Medulla oblongata (tissue), 1 donor: ENCODE results near the gene NIPSNAP3A.

Source experiments
- DNase-seq: peaks from one replicate; pipeline ENCODE4 v3.0.0-alpha.2; 2015; ENCODE audit errors: extremely low spot score

Gene NIPSNAP3A

DNA sequence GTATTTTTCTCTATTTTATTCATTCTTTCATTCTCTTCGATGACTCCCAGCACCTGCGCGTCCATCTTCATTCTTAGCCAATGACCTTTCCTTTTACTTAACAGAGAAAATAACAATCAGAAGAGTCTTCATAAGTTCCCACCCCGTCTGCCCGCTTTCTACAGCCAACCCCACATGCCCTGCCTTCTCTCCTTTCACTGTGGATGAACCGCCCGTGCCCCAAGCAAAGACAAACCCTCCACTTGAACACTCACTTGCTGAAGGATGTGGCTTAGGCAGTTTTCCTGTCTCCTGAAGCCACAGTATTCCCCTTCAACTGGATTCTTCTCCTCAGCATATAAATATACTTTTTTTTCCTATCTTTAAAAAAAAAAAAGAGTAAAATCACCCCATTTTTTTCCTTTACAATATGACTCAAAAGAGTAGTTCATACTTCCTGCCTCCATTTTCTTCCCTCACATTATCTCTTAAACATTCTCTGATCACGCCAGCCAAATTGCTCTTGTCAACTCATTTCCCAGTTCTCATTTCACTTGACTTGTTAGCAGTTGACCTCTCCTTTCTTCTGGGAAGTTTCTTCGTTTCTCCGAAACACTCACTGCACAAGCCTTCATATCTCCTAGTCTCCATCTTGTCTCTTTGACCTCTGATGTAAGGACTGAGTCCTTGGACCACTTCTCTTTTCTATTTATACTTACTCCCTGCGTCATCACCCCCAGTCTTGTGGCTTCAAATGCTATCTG is 27.5 kb downstream of the NIPSNAP3A start:
- peak; percentile 70 for DNase-seq

DNA sequence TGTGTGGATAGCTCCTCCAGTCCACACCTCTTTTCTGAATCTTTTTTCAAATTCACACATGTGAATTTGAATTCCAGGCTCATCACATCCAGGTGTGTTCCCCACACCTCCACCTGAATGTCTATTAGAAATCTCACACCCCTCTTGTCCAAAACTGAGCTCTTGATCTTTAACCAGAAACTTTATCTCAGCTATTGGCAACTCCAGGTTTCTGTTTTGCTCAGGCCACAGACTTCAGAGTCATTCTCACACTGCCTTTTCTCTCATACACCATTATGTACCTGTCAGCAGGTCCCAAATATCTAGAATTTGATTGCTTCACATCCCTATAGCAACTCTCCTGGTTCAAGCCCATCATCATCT is 28.1 kb downstream of the NIPSNAP3A start:
- DNase-seq: no peak

DNA sequence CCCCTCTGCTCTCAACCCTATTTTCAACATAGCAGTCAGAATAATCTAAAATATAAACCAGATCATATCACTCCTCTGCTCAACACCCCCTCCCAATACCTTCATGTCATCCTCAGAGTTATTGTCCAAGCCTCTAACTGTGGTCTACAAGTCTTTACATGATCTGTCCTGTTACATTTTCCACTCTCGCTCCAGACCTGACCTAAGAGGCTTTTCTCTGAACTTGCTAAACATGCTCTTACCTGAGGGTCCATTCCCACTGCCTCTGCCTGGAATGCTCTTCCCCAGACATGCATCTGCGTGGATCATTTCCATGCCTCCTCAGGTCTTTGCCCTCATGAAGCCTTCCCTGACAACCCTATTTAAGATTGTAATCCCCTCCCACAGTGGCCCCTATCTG is 28.5 kb downstream of the NIPSNAP3A start:
- DNase-seq: no peak

DNA sequence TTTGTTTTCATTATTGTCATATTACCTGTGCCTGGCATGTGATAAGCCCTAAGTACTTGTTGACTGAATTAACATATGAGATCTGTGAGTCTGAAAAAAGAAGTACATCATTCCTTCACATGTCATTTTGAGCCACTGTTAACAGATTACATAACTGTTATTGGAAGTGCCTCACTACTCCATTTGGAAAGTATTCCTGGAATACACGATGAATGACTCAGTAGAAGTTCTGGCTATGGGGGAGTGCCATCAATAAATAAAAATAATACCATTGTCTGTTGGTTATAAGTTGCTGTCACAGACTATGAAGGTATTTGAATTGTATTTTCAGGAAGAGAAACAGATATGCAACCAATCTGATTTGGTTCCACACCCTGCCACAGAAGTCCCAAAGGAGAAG is 29.3 kb downstream of the NIPSNAP3A start:
- no peak for DNase-seq

- no peak for DNase-seq
Observed at GRCh38 chr9:104778802-104779201, 31.3 kb downstream of the NIPSNAP3A start.

- DNase-seq: no peak
Observed at GRCh38 chr9:104779334-104779733, 31.9 kb downstream of the NIPSNAP3A start.

DNA sequence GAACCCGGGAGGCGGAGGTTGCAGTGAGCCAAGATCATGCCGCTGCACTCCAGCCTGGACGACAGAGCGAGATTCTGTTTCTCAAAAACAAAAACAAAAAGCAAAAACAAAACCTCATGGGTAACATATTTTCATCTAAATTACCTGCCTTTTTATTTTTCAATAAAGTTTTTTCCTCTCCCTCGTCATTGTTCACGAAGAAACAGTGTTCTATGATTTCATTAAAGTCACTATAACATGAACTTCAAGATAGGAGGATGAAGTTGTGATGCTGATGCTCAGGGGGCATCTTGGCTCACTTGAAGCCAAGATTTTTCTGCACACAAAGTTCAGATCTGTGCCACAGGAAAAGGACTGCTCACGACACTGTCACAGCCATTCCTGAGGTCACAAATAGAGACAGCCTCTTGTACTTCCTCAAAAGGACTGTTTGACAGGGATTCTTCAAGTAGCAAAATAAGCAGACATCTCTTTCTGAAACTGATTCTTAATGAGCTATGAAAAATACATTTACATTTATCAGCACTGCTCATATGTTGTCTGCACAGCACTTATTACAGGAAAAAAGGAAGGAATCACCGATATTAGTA is 32.6 kb downstream of the NIPSNAP3A start:
- DNase-seq: peak; percentile 38

GRCh38 chr9:104780796-104781395 is 33.4 kb downstream of the NIPSNAP3A start:
- DNase-seq: peak; percentile 59

DNA sequence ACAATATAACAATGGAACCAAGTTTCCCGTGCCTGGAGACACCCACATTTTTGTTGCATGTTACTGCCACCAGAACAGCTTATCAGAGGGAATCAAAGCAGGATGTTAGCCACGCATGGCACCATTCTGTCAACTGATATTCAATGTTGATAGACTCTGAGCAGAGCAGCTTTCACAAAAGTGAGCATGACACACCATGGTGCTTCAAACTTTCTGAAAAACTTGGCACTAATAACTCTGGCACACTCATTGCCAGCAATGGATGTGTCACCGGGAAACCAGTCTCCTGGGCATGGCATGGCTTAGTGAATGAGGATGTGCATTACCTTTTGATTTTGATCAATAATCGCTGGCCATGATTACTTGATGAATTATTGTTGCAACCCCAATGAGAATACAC is 36.1 kb downstream of the NIPSNAP3A start:
- no peak for DNase-seq

- peak; percentile 41 for DNase-seq
Observed at GRCh38 chr9:104784098-104784497, 36.6 kb downstream of the NIPSNAP3A start.

DNA sequence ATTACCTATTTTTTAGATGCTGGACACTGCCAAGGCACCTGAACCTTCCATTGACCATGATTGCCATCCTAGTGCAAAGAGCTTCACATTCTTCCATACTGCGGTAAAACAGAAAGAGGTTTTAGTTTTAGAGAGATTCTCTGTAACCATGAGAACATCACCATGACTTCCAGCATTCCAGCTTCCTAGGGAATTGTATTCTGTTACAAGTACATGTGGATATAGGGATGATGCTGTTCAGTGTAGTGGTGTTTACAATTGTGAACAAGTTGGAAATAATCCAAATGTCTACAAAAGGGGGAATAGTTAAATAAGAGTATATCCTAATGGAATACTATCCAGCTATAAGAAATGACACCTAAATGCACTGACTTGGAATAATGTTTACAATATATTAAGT is 38.8 kb downstream of the NIPSNAP3A start:
- DNase-seq: no peak

DNA sequence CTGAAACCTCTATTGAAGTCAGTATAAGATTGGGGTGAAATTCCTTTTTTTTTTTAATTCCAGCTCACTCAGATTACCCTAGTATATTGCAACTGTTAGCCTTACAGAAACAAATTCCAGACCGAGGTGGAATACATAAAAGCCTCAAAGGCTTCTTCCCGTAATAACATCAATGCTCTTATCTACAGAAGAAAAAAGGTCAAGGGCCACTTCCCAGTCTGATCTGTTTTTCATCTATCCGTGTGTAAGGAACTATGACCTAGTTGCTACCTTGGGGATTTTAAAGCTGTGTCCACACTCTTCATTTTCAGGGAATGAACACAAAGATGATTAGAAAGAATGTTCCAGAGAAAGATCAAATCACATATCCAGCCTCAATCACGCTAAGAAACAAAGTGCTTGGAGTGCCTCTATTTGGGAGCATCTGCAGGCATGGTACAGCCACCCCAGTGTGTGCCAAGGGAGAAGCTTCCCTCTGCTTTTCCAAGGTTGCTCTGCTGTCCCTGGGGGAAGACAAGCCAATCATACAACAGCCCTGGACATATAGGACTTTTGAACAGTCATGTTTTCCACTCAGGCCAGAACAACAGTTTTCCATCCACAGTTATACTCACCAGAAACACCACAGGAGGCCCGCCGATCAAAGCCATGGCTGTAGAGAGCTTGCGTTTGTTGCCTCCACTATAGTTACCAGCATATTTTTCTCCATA is 40.0 kb downstream of the NIPSNAP3A start:
- no peak for DNase-seq

GRCh38 chr9:104788251-104788650 is 40.8 kb downstream of the NIPSNAP3A start:
- no peak for DNase-seq

- no peak for DNase-seq
Observed at GRCh38 chr9:104794070-104794469, 46.6 kb downstream of the NIPSNAP3A start.

GRCh38 chr9:104795082-104795481 is 47.6 kb downstream of the NIPSNAP3A start:
- no peak for DNase-seq

GRCh38 chr9:104795857-104796256 is 48.4 kb downstream of the NIPSNAP3A start:
- DNase-seq: no peak

DNA sequence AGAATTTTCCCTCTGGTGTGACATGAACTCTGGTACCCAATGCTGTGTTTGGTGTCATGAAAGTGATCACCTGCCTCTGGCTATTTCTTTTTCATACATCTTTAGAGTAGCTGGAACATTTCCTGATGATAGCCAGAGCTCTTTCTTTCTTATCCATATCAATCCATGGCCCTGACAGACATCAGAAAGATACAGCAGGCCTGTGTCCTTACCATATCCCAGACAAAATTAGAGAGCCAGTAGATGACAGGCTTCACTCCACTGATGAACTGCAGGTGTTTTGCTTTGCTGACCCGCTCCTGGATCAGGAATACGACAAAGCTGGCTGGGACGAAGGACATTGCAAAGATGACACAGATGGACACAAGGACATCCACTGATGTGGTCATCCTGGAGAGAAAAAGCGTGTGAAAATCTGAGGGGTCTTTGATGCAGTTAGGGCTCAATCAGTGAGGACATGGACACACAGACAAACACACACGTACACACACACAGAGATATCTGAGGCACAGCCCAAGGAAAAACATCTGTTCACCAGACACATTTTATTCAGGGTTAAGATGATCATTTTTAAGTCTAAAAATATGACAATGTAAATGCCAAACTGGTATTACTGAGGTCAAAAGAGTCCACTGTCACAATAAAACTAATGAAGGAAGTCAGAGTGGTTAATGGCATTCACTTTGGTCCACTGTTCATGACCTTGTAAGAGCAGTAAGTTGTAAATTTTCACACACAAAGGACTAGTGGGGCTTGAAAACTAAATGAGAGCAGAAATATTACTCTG is 50.9 kb downstream of the NIPSNAP3A start:
- no peak for DNase-seq

DNA sequence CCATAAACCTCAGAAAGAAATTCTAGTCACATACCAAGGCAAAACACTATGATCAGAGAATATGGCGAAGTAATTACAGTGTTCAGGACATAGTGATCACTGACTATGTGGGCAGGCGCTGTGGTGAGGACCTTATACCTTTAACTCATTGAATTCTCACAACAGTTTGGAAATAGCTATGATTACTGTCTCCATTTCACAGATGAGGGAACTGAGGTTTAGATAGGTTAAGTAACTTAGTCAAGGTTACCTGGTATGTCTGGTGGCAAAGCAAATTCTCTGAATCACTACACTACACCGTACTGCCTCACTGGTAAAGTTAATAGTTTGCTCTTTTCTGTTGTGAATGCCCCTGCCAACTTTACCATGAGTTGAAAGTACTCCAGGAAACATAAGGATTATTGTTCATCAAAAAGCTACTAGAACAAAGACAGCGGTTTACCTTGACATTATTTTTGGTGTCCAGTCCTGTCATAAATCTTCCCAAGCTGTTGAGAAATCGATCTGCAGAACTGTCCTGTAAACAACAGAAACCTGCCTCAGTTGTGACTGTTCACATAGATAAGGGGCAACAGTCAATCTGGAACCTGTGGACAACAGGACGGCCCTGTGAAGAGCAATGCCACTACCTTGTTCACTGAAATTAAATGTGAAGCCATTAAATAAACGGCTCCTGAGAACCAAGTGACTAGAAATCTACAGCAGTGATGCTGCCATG is 52.7 kb downstream of the NIPSNAP3A start:
- DNase-seq: no peak

DNA sequence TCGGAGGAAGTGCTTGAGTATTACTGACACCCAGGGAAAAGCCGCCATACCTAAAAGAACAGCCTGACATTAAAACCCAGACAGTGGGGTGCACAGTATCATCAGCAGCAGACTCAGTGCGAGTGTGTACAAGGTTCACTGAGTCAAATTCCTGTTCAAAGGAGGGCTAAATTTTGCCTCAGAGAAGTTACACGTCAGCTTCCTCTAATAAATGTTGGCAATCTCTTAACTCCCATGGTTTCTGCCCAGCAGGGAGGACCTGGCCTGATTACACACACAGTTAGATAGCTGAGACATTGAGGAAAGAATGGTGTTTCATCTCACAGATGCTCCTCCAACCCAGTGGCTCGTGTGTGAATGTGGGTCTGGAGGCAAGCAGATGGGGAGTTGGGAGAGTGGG is 54.6 kb downstream of the NIPSNAP3A start:
- no peak for DNase-seq

DNA sequence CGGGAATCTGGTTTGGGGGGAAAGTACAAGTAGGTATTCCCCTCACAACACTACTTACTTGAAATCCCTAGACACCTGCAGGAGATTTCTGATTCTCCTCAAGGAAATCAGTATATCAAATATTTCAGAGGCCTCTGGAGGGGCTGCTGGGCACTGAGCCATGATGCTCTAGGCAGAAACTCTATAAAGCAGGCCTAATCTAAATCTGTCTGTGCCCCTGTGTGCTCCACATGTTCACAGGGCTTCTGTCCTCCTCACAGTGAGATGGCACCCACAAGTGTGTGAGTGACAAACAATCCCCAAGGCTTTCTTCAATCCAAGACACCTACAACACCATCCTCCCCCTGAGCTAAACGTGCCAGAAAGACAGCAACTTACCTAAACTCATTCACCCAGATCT is 55.4 kb downstream of the NIPSNAP3A start:
- no peak for DNase-seq

DNA sequence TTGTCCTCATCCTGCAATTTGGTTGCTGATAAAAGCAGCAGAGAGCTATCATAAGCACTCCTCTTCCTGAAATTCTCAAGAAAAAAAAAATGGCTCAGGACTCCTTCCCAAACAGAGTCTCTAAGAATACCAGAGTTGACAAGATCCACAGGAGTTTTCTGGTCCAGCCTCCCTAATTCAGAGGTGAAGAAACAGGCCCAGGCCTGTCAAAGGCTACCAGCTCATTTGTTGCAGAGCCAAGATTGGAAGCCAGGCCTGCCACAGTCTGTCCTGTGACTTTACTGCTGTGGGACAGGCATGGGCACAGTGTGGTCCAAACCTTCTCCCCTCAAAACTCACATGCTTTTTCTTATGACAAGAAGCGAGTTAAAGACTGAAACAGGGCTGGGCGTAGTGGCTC is 58.0 kb downstream of the NIPSNAP3A start:
- no peak for DNase-seq
